HepG2 (cell line): ENCODE data around the gene HAX1. TPM values are rescaled to one million over a fixed set of nuclear protein-coding genes. Genes with fewer than 3 reads are reported as not detected.

ENCODE experiments used
- ATAC-seq: fragments of 200-7000 bp; cut with Tn5 transposase; 3 replicates; pipeline ENCODE4 v1.9.1; 2020; ENCODE audit warnings: mild to moderate bottlenecking, moderate library complexity
- BruUV-seq: library from RNA; stranded (reverse); fragments of 400-500 nt; replicated peaks from 2 replicates; lab custom pipeline; 2021; lab: Mats Ljungman, UMichigan
- CTCF ChIA-PET: fragments of 300-600 bp; formaldehyde crosslinking; extraction: SDS; loops from one replicate; lab custom pipeline; 2021; ENCODE audit warnings: low total read pairs, inconsistent platforms, low intra/inter-chr PET ratio; lab: Yijun Ruan, JAX
- POLR2A ChIA-PET: fragments of 350-600 bp; sonication (Branson Sonifier 250); formaldehyde crosslinking; loops from one replicate; lab custom pipeline; 2020; ENCODE audit warnings: antibody characterized with exemption, inconsistent platforms; lab: Yijun Ruan, JAX
- DNase-seq: peaks from one replicate; pipeline ENCODE4 v3.0.0-alpha.2; 2015; ENCODE audit warnings: low spot score
- FAIRE-seq: peaks from 3 replicates; lab custom pipeline; 2011; peaks lifted over from hg19 to GRCh38; lab: Jason Lieb, UNC
- H2AFZ ChIP-seq: one replicate; pipeline ENCODE4 v1.6.1; 2011; ENCODE audit warnings: low read length, inconsistent platforms
- H3K27ac ChIP-seq: fragments of 300-600 bp; 3 replicates; pipeline ENCODE4 v1.8.0; 2011; ENCODE audit warnings: mixed run types, mild to moderate bottlenecking, mixed read lengths, low read length, inconsistent platforms; ENCODE audit not compliant: insufficient read depth; ENCODE audit errors: extremely low read length
- H3K27me3 ChIP-seq, 2 experiments: fragments of 200-600 bp in 1 of 2; 2 replicates in 1 of 2; 3 replicates in 1 of 2; pipeline versions ENCODE4 v1.6.0 to v1.8.0; 2011; ENCODE audit warnings: low read length in 2 of 2, mild to moderate bottlenecking in 2 of 2, moderate library complexity in 2 of 2, inconsistent platforms in 1 of 2; ENCODE audit not compliant: insufficient read depth in 2 of 2, control insufficient read depth in 1 of 2
- H3K36me3 ChIP-seq, 2 experiments: fragments of 200-600 bp in 1 of 2; replicated peaks in 1 of 2; 2 replicates in 1 of 2; 3 replicates in 1 of 2; pipeline versions ENCODE4 v1.5.1 to v1.8.0; 2011; ENCODE audit warnings: low read length in 2 of 2, inconsistent platforms in 1 of 2; ENCODE audit not compliant: insufficient read depth in 2 of 2, control insufficient read depth in 1 of 2
- H3K4me1 ChIP-seq: 2 replicates; pipeline ENCODE4 v1.5.1; 2012; ENCODE audit warnings: low read length, inconsistent platforms; ENCODE audit not compliant: insufficient read depth
- H3K4me2 ChIP-seq: 2 replicates; pipeline ENCODE4 v1.6.0; 2011; ENCODE audit warnings: low read depth, low read length, inconsistent platforms
- H3K4me3 ChIP-seq, 3 experiments: fragments of 200-600 bp in 1 of 3; sonication (generic), shearing (Covaris generic) in 1 of 3; replicated peaks in 1 of 3; 2 replicates each; pipeline ENCODE4 v1.5.1; 2011 to 2016; ENCODE audit warnings: low read length in 3 of 3, inconsistent platforms in 2 of 3, low read depth in 2 of 3, mild to moderate bottlenecking in 2 of 3, control low read depth in 1 of 3, mixed read lengths in 1 of 3; ENCODE audit not compliant: insufficient read depth in 1 of 3
- H3K79me2 ChIP-seq: one replicate; pipeline ENCODE4 v1.6.1; 2011; ENCODE audit warnings: low read length, inconsistent platforms; ENCODE audit not compliant: insufficient read depth
- H3K9ac ChIP-seq: 2 replicates; pipeline ENCODE4 v1.6.0; 2011; ENCODE audit warnings: mild to moderate bottlenecking, low read depth, low read length, inconsistent platforms; ENCODE audit not compliant: insufficient read depth
- H3K9me3 ChIP-seq: 2 replicates; pipeline ENCODE4 v1.5.1; 2012; ENCODE audit warnings: mild to moderate bottlenecking, low read length
- H4K20me1 ChIP-seq: 2 replicates; pipeline ENCODE4 v1.6.0; 2011; ENCODE audit warnings: inconsistent platforms, mild to moderate bottlenecking, low read length, moderate library complexity; ENCODE audit not compliant: insufficient read depth
- ZNF549 ChIP-seq: sonication (generic); formaldehyde crosslinking; IDR thresholded peaks from 2 replicates; pipeline ENCODE4 v1.5.0; 2020; ENCODE audit warnings: missing genetic modification reagents
- ZNF83 ChIP-seq: sonication (generic); formaldehyde crosslinking; IDR thresholded peaks from 2 replicates; pipeline ENCODE4 v1.4.0; 2020; ENCODE audit warnings: missing genetic modification reagents, mild to moderate bottlenecking, borderline replicate concordance
- WGBS: methylation state at CpG from one replicate; pipeline ENCODE4 v1.1.6; 2017; ENCODE audit warnings: low lambda C conversion rate; 5-methylcytosine and 5-hydroxymethylcytosine counted together
- in situ Hi-C: cut with HindIII; loops from 2 replicates; pipeline ENCODE4 v1.10.0; 2017; ENCODE audit warnings: low pct_unique_long_range_greater_than_20kb; ENCODE audit not compliant: extremely low pct_ligation_motif_present
- intact Hi-C: fragments of 100-400 bp; cut with micrococcal nuclease; formaldehyde crosslinking; loops from one replicate; pipeline ENCODE4 v1.10.0; 2022; ENCODE audit not compliant: unreplicated experiment
- polyA plus RNA-seq, 8 experiments: library from polyadenylated mRNA; depleted of rRNA in 3 of 8; stranded (reverse) in 7 of 8; unstranded in 1 of 8; fragments of >200 nt; fragmentation: Illumina TruSeq in 4 of 8; extraction: Trizol in 4 of 8; gene quantifications; 2 replicates each; pipeline versions ENCODE4 v1.2.1 to v1.2.3, GENCODE V29; 2011 to 2016; ENCODE audit warnings: low read depth in 4 of 8, missing spikeins in 1 of 8, mixed read lengths in 1 of 8; ENCODE audit not compliant: insufficient read depth in 1 of 8
- total RNA-seq, 5 experiments: library from RNA; depleted of rRNA; stranded (reverse); fragments of >200 nt; fragmentation: Illumina TruSeq; extraction: Trizol; gene quantifications; 2 replicates each; pipeline ENCODE4 v1.2.3, GENCODE V29; 2016; ENCODE audit warnings: low read depth in 1 of 5
- TF ChIP-seq, protein P1 (sequence below), 2 experiments: fragments of 450-650 bp in 1 of 2; sonication (generic) in 1 of 2; formaldehyde crosslinking in 1 of 2; IDR thresholded peaks; 2 replicates each; pipeline versions ENCODE4 v1.6.1 to v1.8.0; 2016 to 2022; ENCODE audit warnings: antibody characterized with exemption in 1 of 2, mild to moderate bottlenecking in 1 of 2, missing genetic modification reagents in 1 of 2

The HAX1 gene
- total and polyA plus RNA-seq, 2 of the 13 experiments (the other 11 are each of a cell fraction or from before 2014, with no cell fraction given) = 89.2 to 128 TPM

DNA sequence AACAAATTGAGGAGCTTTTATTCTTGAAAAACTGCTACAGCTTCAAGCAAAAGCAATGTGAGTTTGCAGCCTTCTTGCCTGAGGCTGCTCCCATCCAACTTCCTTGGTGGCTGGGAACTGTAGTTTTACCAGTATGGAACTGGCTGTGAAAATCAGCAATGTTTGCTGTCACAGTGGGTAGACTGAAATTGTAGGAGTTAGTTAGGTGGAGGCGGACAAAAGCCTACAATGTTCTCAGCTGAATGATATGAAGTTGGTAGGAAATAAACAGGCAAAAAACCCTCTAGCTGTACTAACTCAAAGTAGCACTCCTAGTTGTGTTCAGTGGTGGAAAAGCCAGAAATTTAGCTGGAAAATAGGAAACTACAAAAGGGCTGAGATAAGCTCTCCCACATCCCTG is 18.5 kb downstream of the HAX1 start:
- Histone ChIP-seq H3K9ac (no peak overlapping the region), H3K4me2 (no peak overlapping the region), H3K36me3 (no peaks in the 10 kb centered on the region), H3K79me2 (no peaks in the 10 kb centered on the region), H4K20me1 (no peaks in the 10 kb centered on the region), H3K27ac (no peak overlapping the region), H3K4me3 (no peak overlapping the region), H2AFZ (no peak overlapping the region)
- CTCF ChIA-PET = no interaction called here
- in situ Hi-C loops = no loop called here
- TF ChIP-seq, protein P1, sequence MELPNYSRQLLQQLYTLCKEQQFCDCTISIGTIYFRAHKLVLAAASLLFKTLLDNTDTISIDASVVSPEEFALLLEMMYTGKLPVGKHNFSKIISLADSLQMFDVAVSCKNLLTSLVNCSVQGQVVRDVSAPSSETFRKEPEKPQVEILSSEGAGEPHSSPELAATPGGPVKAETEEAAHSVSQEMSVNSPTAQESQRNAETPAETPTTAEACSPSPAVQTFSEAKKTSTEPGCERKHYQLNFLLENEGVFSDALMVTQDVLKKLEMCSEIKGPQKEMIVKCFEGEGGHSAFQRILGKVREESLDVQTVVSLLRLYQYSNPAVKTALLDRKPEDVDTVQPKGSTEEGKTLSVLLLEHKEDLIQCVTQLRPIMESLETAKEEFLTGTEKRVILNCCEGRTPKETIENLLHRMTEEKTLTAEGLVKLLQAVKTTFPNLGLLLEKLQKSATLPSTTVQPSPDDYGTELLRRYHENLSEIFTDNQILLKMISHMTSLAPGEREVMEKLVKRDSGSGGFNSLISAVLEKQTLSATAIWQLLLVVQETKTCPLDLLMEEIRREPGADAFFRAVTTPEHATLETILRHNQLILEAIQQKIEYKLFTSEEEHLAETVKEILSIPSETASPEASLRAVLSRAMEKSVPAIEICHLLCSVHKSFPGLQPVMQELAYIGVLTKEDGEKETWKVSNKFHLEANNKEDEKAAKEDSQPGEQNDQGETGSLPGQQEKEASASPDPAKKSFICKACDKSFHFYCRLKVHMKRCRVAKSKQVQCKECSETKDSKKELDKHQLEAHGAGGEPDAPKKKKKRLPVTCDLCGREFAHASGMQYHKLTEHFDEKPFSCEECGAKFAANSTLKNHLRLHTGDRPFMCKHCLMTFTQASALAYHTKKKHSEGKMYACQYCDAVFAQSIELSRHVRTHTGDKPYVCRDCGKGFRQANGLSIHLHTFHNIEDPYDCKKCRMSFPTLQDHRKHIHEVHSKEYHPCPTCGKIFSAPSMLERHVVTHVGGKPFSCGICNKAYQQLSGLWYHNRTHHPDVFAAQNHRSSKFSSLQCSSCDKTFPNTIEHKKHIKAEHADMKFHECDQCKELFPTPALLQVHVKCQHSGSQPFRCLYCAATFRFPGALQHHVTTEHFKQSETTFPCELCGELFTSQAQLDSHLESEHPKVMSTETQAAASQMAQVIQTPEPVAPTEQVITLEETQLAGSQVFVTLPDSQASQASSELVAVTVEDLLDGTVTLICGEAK (IDR thresholded peaks at IDR 0.05) = no peak
- TF ChIP-seq, protein P1 (CRISPR knock-in tag; IDR thresholded peaks at IDR 0.05) = no peak
- TF ChIP-seq ZNF83 (CRISPR knock-in tag) (no peak), ZNF549 (CRISPR knock-in tag) (no peak)
- TF ChIP-seq, all 625 proteins: peak for 0
- DNase-seq (no peak), FAIRE-seq (no peak), ATAC-seq (no peak)
- Histone ChIP-seq H3K4me1 (peaks cover 8% of the 10 kb centered on the region), H3K9me3 (peaks cover 14% of the 10 kb centered on the region), H3K27me3 (0 out of 5 replicates have a peak, but pooled peaks cover 0 to 3% of the 10 kb centered on the region in 2 experiments)
- intact Hi-C loops = no loop called here
- POLR2A ChIA-PET = no interaction called here
- BruUV-seq = no TSS peak
- 94% methylated on average over 1 of the region's 1 CpG for WGBS
